ENCODE data around the gene KPNA5. TPM values are rescaled to one million over a fixed set of nuclear protein-coding genes. Genes with fewer than 3 reads are reported as not detected.
"Not testable (repeated sequence)": the region's sequence is repeated elsewhere in the genome, so short reads cannot be mapped to it uniquely, and the experiment has no call there.

KPNA5 gene
- polyA plus RNA-seq, 1 experiment = 8.4 TPM

DNA sequence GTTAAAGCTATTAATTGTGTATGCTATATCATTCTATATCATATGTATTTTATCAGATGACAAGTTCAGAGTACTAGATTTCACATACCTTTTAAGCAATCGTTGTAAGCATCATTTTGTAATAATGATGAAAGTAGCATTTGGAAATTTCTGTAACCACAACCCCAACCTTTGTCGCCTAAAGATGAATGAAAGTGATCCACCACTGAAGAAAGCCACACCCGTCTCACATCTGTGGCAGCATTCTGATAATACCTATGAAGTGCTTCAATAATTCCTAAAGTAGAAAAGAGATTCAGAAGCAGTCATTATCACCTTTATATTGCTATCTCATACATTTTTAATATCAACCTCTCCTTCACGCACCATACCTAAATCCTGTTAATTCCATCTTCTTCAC, 29.1 kb upstream of the KPNA5 start:
- no peak overlapping the region for H3K27ac ChIP-seq (ENCODE audit: low read depth, low read length)
- DNase-seq (ENCODE audit: low read depth, low spot score) = no peak
- ChIA-PET POLR2A (no interaction called here), CTCF (no interaction called here)
- H3K27me3 ChIP-seq (ENCODE audit: control insufficient read depth, insufficient read depth, low read length) = no peaks in the 10 kb centered on the region
- H3K4me3 ChIP-seq (ENCODE audit: low read depth, low read length) = no peak overlapping the region
- TF ChIP-seq, protein P1, sequence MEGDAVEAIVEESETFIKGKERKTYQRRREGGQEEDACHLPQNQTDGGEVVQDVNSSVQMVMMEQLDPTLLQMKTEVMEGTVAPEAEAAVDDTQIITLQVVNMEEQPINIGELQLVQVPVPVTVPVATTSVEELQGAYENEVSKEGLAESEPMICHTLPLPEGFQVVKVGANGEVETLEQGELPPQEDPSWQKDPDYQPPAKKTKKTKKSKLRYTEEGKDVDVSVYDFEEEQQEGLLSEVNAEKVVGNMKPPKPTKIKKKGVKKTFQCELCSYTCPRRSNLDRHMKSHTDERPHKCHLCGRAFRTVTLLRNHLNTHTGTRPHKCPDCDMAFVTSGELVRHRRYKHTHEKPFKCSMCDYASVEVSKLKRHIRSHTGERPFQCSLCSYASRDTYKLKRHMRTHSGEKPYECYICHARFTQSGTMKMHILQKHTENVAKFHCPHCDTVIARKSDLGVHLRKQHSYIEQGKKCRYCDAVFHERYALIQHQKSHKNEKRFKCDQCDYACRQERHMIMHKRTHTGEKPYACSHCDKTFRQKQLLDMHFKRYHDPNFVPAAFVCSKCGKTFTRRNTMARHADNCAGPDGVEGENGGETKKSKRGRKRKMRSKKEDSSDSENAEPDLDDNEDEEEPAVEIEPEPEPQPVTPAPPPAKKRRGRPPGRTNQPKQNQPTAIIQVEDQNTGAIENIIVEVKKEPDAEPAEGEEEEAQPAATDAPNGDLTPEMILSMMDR (IDR thresholded peaks at IDR 0.05; ENCODE audit: low read depth, low read length) = no peak
- H3K9me3 ChIP-seq (ENCODE audit: control insufficient read depth, insufficient read depth, low read length) = no peaks in the 10 kb centered on the region

DNA sequence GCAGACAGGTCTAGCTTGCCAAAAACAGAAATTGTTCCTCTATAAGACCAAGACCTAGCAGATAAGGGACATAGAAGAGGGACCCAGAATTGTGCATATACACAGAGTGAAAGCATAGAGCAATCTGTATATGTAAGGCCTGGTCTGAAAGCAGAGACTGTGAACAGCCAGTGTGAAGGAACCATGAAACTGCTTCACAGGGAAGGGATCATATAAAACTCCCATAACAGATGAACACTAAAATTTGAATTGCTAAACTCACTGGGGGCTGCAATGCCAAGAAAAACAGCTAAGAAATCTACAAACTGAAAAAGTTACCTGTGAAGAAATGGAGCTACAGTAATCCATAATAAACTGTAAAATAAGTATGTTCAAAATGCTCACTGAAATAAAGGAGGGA, 19.4 kb upstream of the KPNA5 start:
- no peaks in the 10 kb centered on the region for H3K9me3 ChIP-seq (ENCODE audit: control insufficient read depth, insufficient read depth, low read length)
- CTCF ChIA-PET = interaction anchor here (0.6 to 1.7 kb wide), 3 partner anchors 17 to 445 kb away, joined by 3 to 5 read pairs (median 5); no protein-coding TSS in a partner anchor
- no peak overlapping the region for H3K4me3 ChIP-seq (ENCODE audit: low read depth, low read length)
- no peaks in the 10 kb centered on the region for H3K27me3 ChIP-seq (ENCODE audit: control insufficient read depth, insufficient read depth, low read length)
- no peak for DNase-seq (ENCODE audit: low read depth, low spot score)
- TF ChIP-seq, protein P1 (IDR thresholded peaks at IDR 0.05; ENCODE audit: low read depth, low read length) = no peak
- POLR2A ChIA-PET = no interaction called here
- no peak overlapping the region for H3K27ac ChIP-seq (ENCODE audit: low read depth, low read length)

DNA sequence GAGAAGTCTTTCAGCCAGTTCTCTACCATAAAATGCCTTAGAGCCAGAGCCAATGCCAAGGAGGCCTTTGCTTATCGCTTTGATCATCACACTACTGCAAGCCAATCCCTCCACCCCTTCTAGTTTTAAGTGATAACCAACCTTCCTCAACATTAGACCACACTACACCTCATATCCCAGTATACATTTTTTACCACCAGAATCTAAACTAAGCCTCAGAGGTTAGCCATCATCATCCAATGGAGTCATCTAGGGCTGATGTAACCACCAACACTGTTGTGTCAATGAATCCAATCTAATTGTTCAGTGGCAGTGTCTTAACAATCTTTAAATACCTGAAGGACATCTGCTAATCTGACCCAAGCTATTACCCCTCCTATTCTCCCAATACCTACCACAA, 18.8 kb upstream of the KPNA5 start:
- no peaks in the 10 kb centered on the region for H3K9me3 ChIP-seq (ENCODE audit: control insufficient read depth, insufficient read depth, low read length)
- no peak overlapping the region for H3K4me3 ChIP-seq (ENCODE audit: low read depth, low read length)
- POLR2A ChIA-PET = no interaction called here
- CTCF ChIA-PET = interaction anchor here (0.6 to 1.7 kb wide), 3 partner anchors 17 to 445 kb away, joined by 3 to 5 read pairs (median 5); no protein-coding TSS in a partner anchor
- no peak for DNase-seq (ENCODE audit: low read depth, low spot score)
- TF ChIP-seq, protein P1 (IDR thresholded peaks at IDR 0.05; ENCODE audit: low read depth, low read length) = no peak
- no peaks in the 10 kb centered on the region for H3K27me3 ChIP-seq (ENCODE audit: control insufficient read depth, insufficient read depth, low read length)
- H3K27ac ChIP-seq (ENCODE audit: low read depth, low read length) = no peak overlapping the region

DNA sequence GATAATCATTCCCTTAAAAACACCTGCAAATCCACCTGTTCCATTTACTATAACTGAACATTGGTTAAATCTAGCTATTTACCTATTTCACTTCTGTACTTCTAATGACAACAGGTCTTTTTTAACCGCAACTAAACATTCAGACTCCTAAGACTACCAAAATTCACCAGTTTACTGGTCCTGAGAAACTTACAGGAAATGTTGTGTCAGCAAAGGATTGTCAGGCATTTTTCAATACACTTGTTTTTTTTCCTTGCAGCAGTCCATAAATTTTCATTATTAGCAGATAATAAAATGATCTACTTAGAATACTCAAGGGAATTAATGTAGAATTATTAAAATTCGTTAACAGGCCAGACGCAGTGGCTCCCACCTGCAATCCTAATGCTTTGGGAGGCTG, 17.7 kb upstream of the KPNA5 start:
- H3K27me3 ChIP-seq (ENCODE audit: control insufficient read depth, insufficient read depth, low read length) = no peaks in the 10 kb centered on the region
- ChIA-PET POLR2A (no interaction called here), CTCF (no interaction called here)
- no peak for DNase-seq (ENCODE audit: low read depth, low spot score)
- H3K4me3 ChIP-seq (ENCODE audit: low read depth, low read length) = no peak overlapping the region
- no peak overlapping the region for H3K27ac ChIP-seq (ENCODE audit: low read depth, low read length)
- TF ChIP-seq, protein P1 (IDR thresholded peaks at IDR 0.05; ENCODE audit: low read depth, low read length) = no peak
- H3K9me3 ChIP-seq (ENCODE audit: control insufficient read depth, insufficient read depth, low read length) = no peaks in the 10 kb centered on the region

DNA sequence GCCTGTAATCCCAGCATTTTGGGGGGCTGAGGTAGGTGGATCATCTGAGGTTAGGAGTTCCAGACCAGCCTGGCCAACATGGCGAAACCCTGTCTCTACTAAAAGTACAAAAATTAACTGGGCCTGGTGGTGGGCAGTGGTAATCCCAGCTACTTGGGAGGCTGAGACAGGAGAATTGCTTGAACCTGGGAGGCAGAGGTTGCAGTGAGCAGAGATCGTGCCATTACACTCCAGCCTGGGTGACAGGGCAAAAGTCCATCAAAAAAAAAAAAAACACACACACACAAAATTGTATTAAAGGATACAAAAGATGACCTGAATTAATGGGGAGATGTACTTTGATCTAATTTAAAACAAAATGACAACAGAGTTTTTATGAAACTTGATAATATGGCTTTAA, 16.8 kb upstream of the KPNA5 start:
- CTCF ChIA-PET = interaction anchor here (0.9 to 1.0 kb wide), 2 partner anchors 18 to 29 kb away, joined by 3 read pairs; no protein-coding TSS in a partner anchor

More for the DNA sequence above, 16.8 kb upstream of the KPNA5 start:
- H3K4me3 ChIP-seq (ENCODE audit: low read depth, low read length); POLR2A ChIA-PET; DNase-seq (ENCODE audit: low read depth, low spot score); H3K27ac ChIP-seq (ENCODE audit: low read depth, low read length); H3K9me3 ChIP-seq (ENCODE audit: control insufficient read depth, insufficient read depth, low read length); H3K27me3 ChIP-seq (ENCODE audit: control insufficient read depth, insufficient read depth, low read length): not testable (repeated sequence)

All from AG04450 (cell line).